Lower leg skin (tissue), 3 donors: ENCODE measurements around the gene DPH2.

ENCODE experiments used
- POLR2A ChIP-seq, 2 donors: fragments of 450-650 bp; IDR thresholded peaks; one replicate each; pipeline ENCODE4 v1.6.1; 2016 to 2017; ENCODE audit warnings: antibody characterized with exemption in 2 of 2, mild to moderate bottlenecking in 1 of 2, moderate library complexity in 1 of 2
- TF ChIP-seq, protein P1 (sequence below), 3 donors: fragments of 450-650 bp; IDR thresholded peaks; one replicate each; pipeline ENCODE4 v1.5.1; 2016; ENCODE audit warnings: antibody characterized with exemption in 3 of 3, mild to moderate bottlenecking in 3 of 3, moderate library complexity in 2 of 3

- TF ChIP-seq, protein P1, sequence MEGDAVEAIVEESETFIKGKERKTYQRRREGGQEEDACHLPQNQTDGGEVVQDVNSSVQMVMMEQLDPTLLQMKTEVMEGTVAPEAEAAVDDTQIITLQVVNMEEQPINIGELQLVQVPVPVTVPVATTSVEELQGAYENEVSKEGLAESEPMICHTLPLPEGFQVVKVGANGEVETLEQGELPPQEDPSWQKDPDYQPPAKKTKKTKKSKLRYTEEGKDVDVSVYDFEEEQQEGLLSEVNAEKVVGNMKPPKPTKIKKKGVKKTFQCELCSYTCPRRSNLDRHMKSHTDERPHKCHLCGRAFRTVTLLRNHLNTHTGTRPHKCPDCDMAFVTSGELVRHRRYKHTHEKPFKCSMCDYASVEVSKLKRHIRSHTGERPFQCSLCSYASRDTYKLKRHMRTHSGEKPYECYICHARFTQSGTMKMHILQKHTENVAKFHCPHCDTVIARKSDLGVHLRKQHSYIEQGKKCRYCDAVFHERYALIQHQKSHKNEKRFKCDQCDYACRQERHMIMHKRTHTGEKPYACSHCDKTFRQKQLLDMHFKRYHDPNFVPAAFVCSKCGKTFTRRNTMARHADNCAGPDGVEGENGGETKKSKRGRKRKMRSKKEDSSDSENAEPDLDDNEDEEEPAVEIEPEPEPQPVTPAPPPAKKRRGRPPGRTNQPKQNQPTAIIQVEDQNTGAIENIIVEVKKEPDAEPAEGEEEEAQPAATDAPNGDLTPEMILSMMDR (IDR thresholded peaks at IDR 0.05): no peak
- TF ChIP-seq POLR2A (IDR thresholded peaks at IDR 0.05): no peak
These were observed 51.3 kb downstream of the DPH2 start for GRCh38 chr1:44021156-44021555.
